Smooth muscle cell (in vitro differentiated cells): ENCODE data around the gene CCDC9B. TPM values are rescaled to one million over a fixed set of nuclear protein-coding genes. Genes with fewer than 3 reads are reported as not detected.
A peak's percentile ranks its signal among the peaks of the same experiment; 100 is the strongest.

Experiments used
- DNase-seq: peaks from one replicate; lab custom pipeline; 2025; ENCODE audit not compliant: unreplicated experiment; lab: John Stamatoyannopoulos, UW
- H2AFZ ChIP-seq: fragments of 200-600 bp; sonication (generic); 2 replicates; pipeline ENCODE4 v1.6.0; 2016; ENCODE audit warnings: antibody characterized with exemption, low read depth, mild to moderate bottlenecking
- H3F3A ChIP-seq: fragments of 200-600 bp; sonication (generic); 2 replicates; pipeline ENCODE4 v1.6.0; 2017; ENCODE audit warnings: antibody characterized with exemption, low read depth
- H3K27ac ChIP-seq: fragments of 200-600 bp; sonication (generic); 2 replicates; pipeline ENCODE4 v1.5.1; 2016; ENCODE audit warnings: low read depth, mild to moderate bottlenecking
- H3K27me3 ChIP-seq: fragments of 200-600 bp; sonication (generic); 2 replicates; pipeline ENCODE4 v1.6.1; 2016; ENCODE audit warnings: low read depth, mild to moderate bottlenecking
- H3K36me3 ChIP-seq: fragments of 200-600 bp; sonication (generic); 2 replicates; pipeline ENCODE4 v1.5.1; 2016; ENCODE audit warnings: low read depth
- H3K4me1 ChIP-seq: fragments of 200-600 bp; sonication (generic); 2 replicates; pipeline ENCODE4 v1.5.1; 2016; ENCODE audit warnings: low read depth
- H3K4me2 ChIP-seq: fragments of 200-600 bp; sonication (generic); 2 replicates; pipeline ENCODE4 v1.6.0; 2016; ENCODE audit warnings: mild to moderate bottlenecking
- H3K4me3 ChIP-seq: fragments of 200-600 bp; sonication (generic); 2 replicates; pipeline ENCODE4 v1.5.1; 2016; ENCODE audit warnings: mild to moderate bottlenecking
- H3K79me2 ChIP-seq: fragments of 200-600 bp; sonication (generic); 2 replicates; pipeline ENCODE4 v1.6.0; 2016; ENCODE audit warnings: low read depth, mild to moderate bottlenecking
- H3K9ac ChIP-seq: fragments of 200-600 bp; sonication (generic); 2 replicates; pipeline ENCODE4 v1.6.0; 2016; ENCODE audit warnings: low read depth
- H3K9me3 ChIP-seq: fragments of 200-600 bp; sonication (generic); replicated peaks from 2 replicates; pipeline ENCODE4 v1.5.1; 2016; ENCODE audit warnings: low read depth
- H4K20me1 ChIP-seq: fragments of 200-600 bp; sonication (generic); 2 replicates; pipeline ENCODE4 v1.6.0; 2016; ENCODE audit warnings: low read depth
- WGBS: methylation state at CpG from one replicate; pipeline ENCODE4 v1.1.7; 2016; ENCODE audit warnings: low lambda C conversion rate; 5-methylcytosine and 5-hydroxymethylcytosine counted together
- polyA plus RNA-seq: library from polyadenylated mRNA; unstranded; fragments of >200 nt; fragmentation: Nextera tagmentation; extraction: Ambion mirVana; gene quantifications from 2 replicates; pipeline ENCODE4 v1.2.1, GENCODE V29; 2016
- total RNA-seq: library from RNA; depleted of rRNA; stranded (reverse); fragments of >200 nt; gene quantifications from 2 replicates; pipeline ENCODE4 v1.2.3, GENCODE V29; 2014
- TF ChIP-seq, protein P1 (sequence below): fragments of 200-600 bp; sonication (generic); IDR thresholded peaks from 2 replicates; pipeline ENCODE4 v1.5.1; 2017; ENCODE audit warnings: borderline replicate concordance, mild to moderate bottlenecking, antibody characterized with exemption; ENCODE audit not compliant: insufficient read depth, poor library complexity, severe bottlenecking

Gene CCDC9B
- total and polyA plus RNA-seq, 2 experiments from 2014 or later, result 0.97 to 3.8 TPM

- WGBS, result 19% methylated on average over 89 of the region's 91 CpGs
- Histone ChIP-seq H3K27ac (no peak overlapping the region), H4K20me1 (no peaks in the 10 kb centered on the region), H3K79me2 (no peaks in the 10 kb centered on the region), H3K4me1 (no peaks in the 10 kb centered on the region), H2AFZ (peak overlapping the region; percentile 9), H3K36me3 (no peaks in the 10 kb centered on the region), H3K4me2 (peak overlapping the region; percentile 84), H3K9ac (no peak overlapping the region), H3K27me3 (no peaks in the 10 kb centered on the region), H3F3A (no peaks in the 10 kb centered on the region), H3K9me3 (no peaks in the 10 kb centered on the region), H3K4me3 (peak overlapping the region; percentile 38)
- TF ChIP-seq, protein P1, sequence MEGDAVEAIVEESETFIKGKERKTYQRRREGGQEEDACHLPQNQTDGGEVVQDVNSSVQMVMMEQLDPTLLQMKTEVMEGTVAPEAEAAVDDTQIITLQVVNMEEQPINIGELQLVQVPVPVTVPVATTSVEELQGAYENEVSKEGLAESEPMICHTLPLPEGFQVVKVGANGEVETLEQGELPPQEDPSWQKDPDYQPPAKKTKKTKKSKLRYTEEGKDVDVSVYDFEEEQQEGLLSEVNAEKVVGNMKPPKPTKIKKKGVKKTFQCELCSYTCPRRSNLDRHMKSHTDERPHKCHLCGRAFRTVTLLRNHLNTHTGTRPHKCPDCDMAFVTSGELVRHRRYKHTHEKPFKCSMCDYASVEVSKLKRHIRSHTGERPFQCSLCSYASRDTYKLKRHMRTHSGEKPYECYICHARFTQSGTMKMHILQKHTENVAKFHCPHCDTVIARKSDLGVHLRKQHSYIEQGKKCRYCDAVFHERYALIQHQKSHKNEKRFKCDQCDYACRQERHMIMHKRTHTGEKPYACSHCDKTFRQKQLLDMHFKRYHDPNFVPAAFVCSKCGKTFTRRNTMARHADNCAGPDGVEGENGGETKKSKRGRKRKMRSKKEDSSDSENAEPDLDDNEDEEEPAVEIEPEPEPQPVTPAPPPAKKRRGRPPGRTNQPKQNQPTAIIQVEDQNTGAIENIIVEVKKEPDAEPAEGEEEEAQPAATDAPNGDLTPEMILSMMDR, result peak; percentile 64
- DNase-seq, result peak; percentile 31
Measured at GRCh38 chr15:40367686-40368611, 27.2 kb upstream of the CCDC9B start.

DNA sequence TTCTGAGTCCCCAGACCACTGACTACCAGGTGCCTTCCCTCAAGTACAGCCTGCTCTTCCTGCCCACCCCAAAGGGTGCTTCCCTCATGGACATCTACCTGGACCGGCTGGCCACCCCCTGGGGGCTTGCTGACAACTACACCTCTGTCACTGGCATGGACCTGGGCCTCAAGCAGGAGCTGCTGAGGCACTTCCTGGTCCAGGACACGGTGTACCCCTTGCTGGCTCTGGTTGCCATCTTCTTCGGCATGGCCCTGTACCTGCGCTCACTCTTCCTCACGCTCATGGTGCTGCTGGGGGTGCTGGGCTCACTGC, 26.6 kb upstream of the CCDC9B start:
- TF ChIP-seq, protein P1, result no peak
- Histone ChIP-seq H3K79me2 (no peaks in the 10 kb centered on the region), H3K9ac (no peak overlapping the region), H3K4me3 (no peak overlapping the region), H3K4me2 (no peak overlapping the region), H4K20me1 (no peaks in the 10 kb centered on the region), H3F3A (no peaks in the 10 kb centered on the region), H3K4me1 (no peaks in the 10 kb centered on the region), H3K9me3 (no peaks in the 10 kb centered on the region), H3K27me3 (no peaks in the 10 kb centered on the region), H3K36me3 (no peaks in the 10 kb centered on the region), H3K27ac (no peak overlapping the region), H2AFZ (no peak overlapping the region)
- DNase-seq, result no peak
- WGBS, result 85% methylated on average over 5 of the region's 5 CpGs

DNA sequence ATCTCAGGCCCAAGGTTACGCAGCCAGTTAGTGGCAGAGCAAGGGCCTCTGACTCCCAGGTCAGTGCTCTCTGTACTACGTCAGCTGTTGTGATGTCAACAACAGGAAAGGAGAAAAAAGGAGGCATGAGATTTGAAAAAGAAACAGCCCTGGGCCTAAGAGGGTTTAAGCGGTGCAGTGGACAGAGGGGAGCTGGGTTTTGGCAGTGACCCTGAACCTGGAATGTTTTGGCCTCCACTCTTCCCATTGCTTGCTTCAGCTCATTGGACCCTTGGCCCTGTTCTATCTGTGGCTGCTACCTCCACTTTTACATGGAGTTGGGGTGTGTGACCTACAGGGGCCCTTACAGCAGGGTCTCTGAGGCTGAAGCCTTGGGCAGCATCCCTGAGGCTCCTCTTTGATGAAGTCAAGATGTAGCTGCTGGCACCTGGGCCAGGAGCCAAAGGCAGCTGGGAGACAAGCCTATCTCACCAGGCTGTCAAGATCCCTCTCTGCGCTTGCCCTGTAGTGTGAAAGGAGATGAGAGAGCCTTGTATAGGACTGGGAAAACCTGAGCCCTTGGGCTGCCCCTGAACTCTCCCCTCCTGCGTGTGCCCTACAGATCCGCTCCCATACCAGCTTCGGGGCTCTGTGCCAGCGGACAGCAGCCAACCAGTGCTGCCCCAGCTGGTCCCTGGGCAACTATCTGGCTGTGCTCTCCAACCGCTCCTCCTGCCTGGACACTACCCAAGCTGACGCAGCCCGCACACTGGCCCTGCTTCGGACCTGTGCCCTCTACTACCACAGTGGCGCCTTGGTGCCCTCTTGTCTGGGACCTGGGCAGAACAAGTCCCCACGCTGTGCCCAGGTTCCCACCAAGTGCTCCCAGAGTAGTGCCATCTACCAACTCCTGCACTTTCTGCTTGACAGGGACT, 26.0 kb upstream of the CCDC9B start:
- Histone ChIP-seq H2AFZ (no peak overlapping the region), H3K9me3 (no peaks in the 10 kb centered on the region), H3K27me3 (peaks cover under 1% of the 10 kb centered on the region), H3K36me3 (no peaks in the 10 kb centered on the region), H3K4me1 (no peaks in the 10 kb centered on the region), H3K9ac (no peak overlapping the region), H4K20me1 (no peaks in the 10 kb centered on the region), H3K27ac (no peak overlapping the region), H3K4me3 (no peak overlapping the region), H3K4me2 (no peak overlapping the region), H3K79me2 (no peaks in the 10 kb centered on the region), H3F3A (no peaks in the 10 kb centered on the region)
- 95% methylated on average over 14 of the region's 14 CpGs for WGBS
- DNase-seq, result no peak
- TF ChIP-seq, protein P1, result no peak
